Left renal pelvis (tissue), 4 donors: ENCODE data around the gene BGLAP. TPM values are rescaled to one million over a fixed set of nuclear protein-coding genes. Genes with fewer than 3 reads are reported as not detected.

Experiments
- DNase-seq, 4 donors: peaks; one replicate each; pipeline ENCODE4 v3.0.0-alpha.2; 2013; ENCODE audit warnings: low read depth in 4 of 4, low spot score in 3 of 4
- polyA plus RNA-seq, 4 donors: library from polyadenylated mRNA; unstranded; fragments of 120-200 nt; gene quantifications; one replicate each; pipeline ENCODE4 v1.2.1, GENCODE V29; 2013; ENCODE audit not compliant: insufficient read length in 4 of 4

The BGLAP gene
- polyA plus RNA-seq, 4 donors = 1.3 to 7.4 (median 1.9) TPM

DNA sequence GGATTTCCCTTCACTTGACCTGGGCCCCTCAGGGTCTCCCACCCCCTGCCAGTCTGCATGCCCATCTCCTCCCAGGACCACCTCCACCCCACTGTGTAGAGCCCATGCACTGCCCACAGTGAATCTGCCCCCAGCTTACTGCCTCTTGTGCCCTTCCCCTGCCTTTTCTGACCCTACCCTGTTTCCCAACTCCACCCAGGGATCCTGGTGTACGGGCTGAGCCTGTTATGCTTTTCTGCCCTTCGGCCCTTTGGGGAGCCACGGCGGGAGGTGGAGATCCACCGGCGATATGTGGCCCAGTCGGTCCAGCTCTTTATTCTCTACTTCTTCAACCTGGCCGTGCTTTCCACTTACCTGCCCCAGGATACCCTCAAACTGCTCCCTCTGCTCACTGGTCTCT lies 44.1 kb downstream of the BGLAP start:
- no peak for DNase-seq

DNA sequence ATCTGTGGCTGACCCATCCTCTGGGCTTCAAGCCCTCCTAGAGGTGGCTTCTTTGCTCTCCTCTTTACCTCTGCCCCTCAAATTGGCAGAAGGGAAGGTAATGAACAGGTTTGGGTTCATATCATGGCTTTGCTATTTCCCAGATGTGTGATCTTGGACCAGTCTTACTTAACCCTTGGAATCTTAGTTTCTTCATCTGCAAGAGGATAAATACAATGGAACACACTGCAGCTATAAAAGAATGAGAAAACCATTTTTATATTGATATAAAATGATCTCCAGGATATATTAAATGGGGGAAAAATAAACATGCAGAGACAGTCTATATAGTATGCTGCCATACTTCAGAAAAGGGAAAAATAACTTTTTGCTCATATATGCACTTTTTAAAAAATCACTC lies 47.9 kb downstream of the BGLAP start:
- DNase-seq = no peak

DNA sequence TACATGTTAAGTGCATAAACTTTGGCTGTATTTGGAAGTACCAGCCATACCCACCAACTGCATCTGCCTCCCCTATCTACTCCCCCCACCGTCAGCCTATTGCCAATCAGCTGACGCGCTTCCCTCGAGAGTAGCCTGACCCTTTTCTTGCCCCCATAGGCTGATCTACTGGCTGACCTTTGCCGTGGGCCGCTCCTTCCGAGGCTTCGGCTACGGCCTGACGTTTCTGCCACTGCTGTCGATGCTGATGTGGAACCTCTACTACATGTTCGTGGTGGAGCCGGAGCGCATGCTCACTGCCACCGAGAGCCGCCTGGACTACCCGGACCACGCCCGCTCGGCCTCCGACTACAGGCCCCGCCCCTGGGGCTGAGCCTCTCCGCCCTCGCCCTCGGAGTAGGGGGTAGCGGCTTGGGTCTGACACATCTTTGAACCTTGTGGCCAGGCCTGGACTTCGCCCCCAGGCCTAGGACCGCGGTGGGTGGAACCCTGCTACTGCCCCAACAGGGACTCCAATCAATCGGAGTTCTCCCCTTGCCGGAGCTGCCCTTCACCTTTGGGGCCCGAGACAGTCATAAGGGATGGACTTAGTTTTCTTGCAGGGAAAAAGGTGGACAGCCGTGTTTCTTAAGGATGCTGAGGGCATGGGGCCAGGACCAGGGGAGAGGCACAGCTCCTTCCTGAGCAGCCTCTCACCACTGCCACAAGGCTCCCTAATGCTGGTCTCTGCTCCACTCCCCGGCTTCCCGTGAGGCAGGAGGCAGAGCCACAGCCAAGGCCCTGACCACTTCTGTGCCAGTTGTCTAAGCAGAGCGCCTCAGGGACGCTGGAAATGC lies 49.5 kb downstream of the BGLAP start:
- DNase-seq = peak in 2 of 4 donors; percentile 42 to 50

Other genes starting within 250 kb of the BGLAP start
- 100 to 1,000 TPM; 353 to 473 (median 417) TPM for gene SSR2, start 221.2 kb upstream of the BGLAP start, polyA plus RNA-seq
- gene UBQLN4, start 188.4 kb upstream of the BGLAP start, polyA plus RNA-seq = 10 to 100 TPM; 38.3 to 61.2 (median 51.5) TPM
- gene LAMTOR2, start 187.4 kb upstream of the BGLAP start, polyA plus RNA-seq = 10 to 100 TPM; 35.2 to 69.7 (median 51.8) TPM
- 10 to 100 TPM in 3 of 4 donors, 1 to 10 TPM in 1; 1.7 to 66.2 (median 52.7) TPM for gene RAB25, start 181.0 kb upstream of the BGLAP start, polyA plus RNA-seq
- gene MEX3A, start 159.7 kb upstream of the BGLAP start, polyA plus RNA-seq = 10 to 100 TPM; 40.9 to 46.9 (median 45.0) TPM
- gene LMNA, start 127.5 kb upstream of the BGLAP start, polyA plus RNA-seq = 100 to 1,000 TPM in 2 of 4 donors, 10 to 100 TPM in 2; 94.5 to 161 (median 104) TPM
- gene SEMA4A, start 88.6 kb upstream of the BGLAP start, polyA plus RNA-seq = 10 to 100 TPM in 3 of 4 donors, 1 to 10 TPM in 1; 2.5 to 26.8 (median 22.4) TPM
- 10 to 100 TPM; 16.6 to 30.5 (median 27.7) TPM for gene SLC25A44, start 48.1 kb upstream of the BGLAP start, polyA plus RNA-seq
- gene PMF1, start 29.2 kb upstream of the BGLAP start, polyA plus RNA-seq = 100 to 1,000 TPM in 1 of 4 donors, 10 to 100 TPM in 3; 48.8 to 110 (median 80.0) TPM
- gene PAQR6, start 5.9 kb downstream of the BGLAP start, polyA plus RNA-seq = 1 to 10 TPM; 2.4 to 6.8 (median 4.0) TPM
- 10 to 100 TPM; 34.1 to 70.1 (median 56.0) TPM for gene SMG5, start 40.6 kb downstream of the BGLAP start, polyA plus RNA-seq
- 1 to 10 TPM; 4.1 to 9.2 (median 6.1) TPM for gene TMEM79, start 42.1 kb downstream of the BGLAP start, polyA plus RNA-seq
- 10 to 100 TPM; 53.7 to 66.3 (median 63.0) TPM for gene GLMP, start 53.5 kb downstream of the BGLAP start, polyA plus RNA-seq
- not detected for gene VHLL, start 57.1 kb downstream of the BGLAP start, polyA plus RNA-seq
- 100 to 1,000 TPM; 211 to 364 (median 337) TPM for gene CCT3, start 96.1 kb downstream of the BGLAP start, polyA plus RNA-seq
- 1 to 10 TPM in 2 of 4 donors, under 1 TPM in 2; 0.23 to 2.2 (median 0.67) TPM for gene TSACC, start 96.3 kb downstream of the BGLAP start, polyA plus RNA-seq
- 10 to 100 TPM in 3 of 4 donors, under 1 TPM in 1; 0.26 to 26.3 (median 10.4) TPM for gene RHBG, start 127.0 kb downstream of the BGLAP start, polyA plus RNA-seq